HFFc6 (cell line): ENCODE results near the gene CYTH3. TPM values are rescaled to one million over a fixed set of nuclear protein-coding genes. Genes with fewer than 3 reads are reported as not detected.

ENCODE experiments used
- DNase-seq: peaks from one replicate; pipeline ENCODE4 v3.0.0-alpha.2; 2018
- H3K27ac Mint-ChIP-seq: 2 replicates; pipeline ENCODE4 v1.8.0; 2020; ENCODE audit warnings: mild to moderate bottlenecking, mixed read lengths
- H3K27me3 Mint-ChIP-seq: 2 replicates; pipeline ENCODE4 v1.8.0; 2021; ENCODE audit warnings: mild to moderate bottlenecking, moderate library complexity, mixed read lengths; ENCODE audit not compliant: insufficient read depth
- H3K36me3 Mint-ChIP-seq: 2 replicates; pipeline ENCODE4 v1.8.0; 2021; ENCODE audit warnings: low read depth, mixed read lengths
- H3K4me1 Mint-ChIP-seq: 2 replicates; pipeline ENCODE4 v1.8.0; 2020; ENCODE audit warnings: low read depth, mixed read lengths
- H3K4me3 Mint-ChIP-seq: 2 replicates; pipeline ENCODE4 v1.8.0; 2020; ENCODE audit warnings: mild to moderate bottlenecking, moderate library complexity, mixed read lengths
- H3K9me3 Mint-ChIP-seq: 2 replicates; pipeline ENCODE4 v1.8.0; 2020; ENCODE audit warnings: mild to moderate bottlenecking, mixed read lengths
- total RNA-seq, 6 experiments: library from RNA; stranded (reverse); fragmentation: NEBNext Ultra II Directional; extraction: Animal tissue kit (Norgen Biotek cat#: 25700); gene quantifications; 2 replicates in 1 of 6; 3 replicates in 5 of 6; pipeline ENCODE4 v1.2.3, GENCODE V29; 2021
- TF ChIP-seq, protein P1 (sequence below): fragments of 200-600 bp; sonication (generic); IDR thresholded peaks from 2 replicates; pipeline ENCODE4 v1.5.0; 2021; ENCODE audit warnings: antibody characterized with exemption, mild to moderate bottlenecking

Gene CYTH3
- total RNA-seq, 6 experiments from 2014 or later = 38.6 to 53.6 (median 47.9) TPM

DNA sequence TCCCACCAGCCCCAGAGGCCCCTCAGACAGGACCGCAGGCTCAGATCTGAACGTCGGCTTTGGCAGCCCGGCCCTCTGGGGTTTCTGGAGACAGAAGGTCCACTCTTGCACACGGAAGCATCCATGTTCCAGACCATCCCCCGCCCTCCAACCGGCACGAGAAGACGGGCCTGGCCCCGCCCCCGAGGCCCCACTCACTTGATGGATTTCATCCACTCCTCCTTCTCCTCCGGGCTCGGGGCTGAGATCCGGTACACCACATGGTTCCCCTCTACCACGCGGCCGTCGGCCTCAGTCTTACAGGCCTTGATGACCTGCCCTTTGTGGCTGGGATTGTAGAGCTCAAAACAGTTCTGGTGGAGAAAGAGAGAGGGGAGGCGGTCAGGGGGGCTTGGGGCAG, 107.3 kb downstream of the CYTH3 start:
- H3K27ac Mint-ChIP-seq = no peak overlapping the region
- H3K27me3 Mint-ChIP-seq = peaks cover 4% of the 10 kb centered on the region
- TF ChIP-seq, protein P1, sequence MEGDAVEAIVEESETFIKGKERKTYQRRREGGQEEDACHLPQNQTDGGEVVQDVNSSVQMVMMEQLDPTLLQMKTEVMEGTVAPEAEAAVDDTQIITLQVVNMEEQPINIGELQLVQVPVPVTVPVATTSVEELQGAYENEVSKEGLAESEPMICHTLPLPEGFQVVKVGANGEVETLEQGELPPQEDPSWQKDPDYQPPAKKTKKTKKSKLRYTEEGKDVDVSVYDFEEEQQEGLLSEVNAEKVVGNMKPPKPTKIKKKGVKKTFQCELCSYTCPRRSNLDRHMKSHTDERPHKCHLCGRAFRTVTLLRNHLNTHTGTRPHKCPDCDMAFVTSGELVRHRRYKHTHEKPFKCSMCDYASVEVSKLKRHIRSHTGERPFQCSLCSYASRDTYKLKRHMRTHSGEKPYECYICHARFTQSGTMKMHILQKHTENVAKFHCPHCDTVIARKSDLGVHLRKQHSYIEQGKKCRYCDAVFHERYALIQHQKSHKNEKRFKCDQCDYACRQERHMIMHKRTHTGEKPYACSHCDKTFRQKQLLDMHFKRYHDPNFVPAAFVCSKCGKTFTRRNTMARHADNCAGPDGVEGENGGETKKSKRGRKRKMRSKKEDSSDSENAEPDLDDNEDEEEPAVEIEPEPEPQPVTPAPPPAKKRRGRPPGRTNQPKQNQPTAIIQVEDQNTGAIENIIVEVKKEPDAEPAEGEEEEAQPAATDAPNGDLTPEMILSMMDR = no peak
- H3K4me1 Mint-ChIP-seq = peaks cover 17% of the 10 kb centered on the region
- peaks cover 15% of the 10 kb centered on the region for H3K36me3 Mint-ChIP-seq
- DNase-seq = no peak
- no peaks in the 10 kb centered on the region for H3K9me3 Mint-ChIP-seq
- H3K4me3 Mint-ChIP-seq = no peak overlapping the region

DNA sequence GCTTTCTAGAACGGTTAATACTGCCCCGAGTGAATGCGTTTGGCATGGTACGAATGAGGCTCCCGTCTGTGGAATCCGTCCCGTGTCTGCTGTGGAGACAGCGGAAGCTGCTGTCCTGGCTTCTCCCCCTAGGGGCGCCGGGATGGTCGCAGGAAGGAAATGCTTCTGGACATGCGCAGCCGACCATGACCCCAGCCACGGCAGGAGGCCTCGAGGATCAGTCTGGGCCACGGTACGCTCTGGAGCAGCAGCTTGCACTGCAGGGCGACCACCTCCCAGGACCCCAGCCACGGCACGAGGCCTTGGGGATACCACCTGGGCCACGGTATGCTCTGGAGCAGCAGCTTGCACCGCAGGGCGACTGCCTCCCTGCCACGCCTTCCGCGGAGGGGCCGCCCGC, 107.9 kb downstream of the CYTH3 start:
- Mint-ChIP-seq H3K27me3 (peaks cover 7% of the 10 kb centered on the region), H3K4me1 (peaks cover 20% of the 10 kb centered on the region), H3K9me3 (no peaks in the 10 kb centered on the region), H3K27ac (no peak overlapping the region), H3K36me3 (peaks cover 10% of the 10 kb centered on the region), H3K4me3 (no peak overlapping the region)
- DNase-seq = no peak
- TF ChIP-seq, protein P1 = peak; percentile 39; the same call in 1 of the 2 replicates

DNA sequence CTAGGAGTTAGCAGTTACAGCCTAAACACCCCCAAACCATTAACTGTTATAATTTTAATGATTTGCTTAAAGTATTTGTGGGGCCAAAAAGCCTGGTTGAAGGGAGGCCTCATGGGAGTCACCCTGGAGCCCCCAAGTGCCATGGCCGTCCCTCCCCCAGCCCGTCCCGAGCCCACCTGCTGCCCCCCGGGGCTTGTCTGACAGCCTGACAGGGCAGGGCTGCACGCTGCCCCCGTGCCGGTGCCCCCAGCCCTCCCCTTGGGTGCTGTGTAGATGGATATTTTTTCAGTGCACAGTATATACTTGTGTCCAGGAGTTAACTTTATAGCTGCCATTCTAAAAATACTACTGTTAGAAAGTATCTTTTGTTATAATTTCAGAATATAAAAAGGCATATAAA, 108.4 kb downstream of the CYTH3 start:
- Mint-ChIP-seq H3K4me1 (peaks cover 20% of the 10 kb centered on the region), H3K4me3 (no peak overlapping the region), H3K9me3 (no peaks in the 10 kb centered on the region), H3K36me3 (peaks cover 9% of the 10 kb centered on the region; the same call in 1 of the 2 replicates), H3K27me3 (peaks cover 10% of the 10 kb centered on the region), H3K27ac (no peak overlapping the region)
- no peak for DNase-seq
- TF ChIP-seq, protein P1 = no peak

DNA sequence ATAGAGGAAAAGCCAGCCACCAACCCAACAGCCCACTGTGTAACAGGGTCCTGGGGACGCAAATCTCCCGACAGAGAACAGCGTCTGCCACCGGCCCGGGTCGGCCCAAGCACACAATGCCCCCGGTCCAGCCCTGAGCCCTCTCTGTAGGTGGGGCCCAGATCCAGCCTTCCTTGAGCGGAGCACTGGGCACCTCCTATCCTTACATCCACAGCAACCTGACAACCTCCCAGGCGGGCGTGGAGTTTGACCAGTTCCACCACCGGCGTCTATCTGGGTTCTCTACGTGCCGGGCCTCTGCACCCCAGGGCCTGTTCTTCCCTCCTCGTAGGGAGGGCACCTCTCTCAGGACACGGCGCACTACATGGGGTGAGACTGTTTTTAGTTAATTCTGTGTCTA, 109.0 kb downstream of the CYTH3 start:
- no peak overlapping the region for H3K27ac Mint-ChIP-seq
- H3K27me3 Mint-ChIP-seq = peaks cover 12% of the 10 kb centered on the region
- H3K4me1 Mint-ChIP-seq = peaks cover 20% of the 10 kb centered on the region
- DNase-seq = no peak
- peaks cover 9% of the 10 kb centered on the region; the same call in 1 of the 2 replicates for H3K36me3 Mint-ChIP-seq
- H3K9me3 Mint-ChIP-seq = no peaks in the 10 kb centered on the region
- TF ChIP-seq, protein P1 = no peak
- no peak overlapping the region for H3K4me3 Mint-ChIP-seq

DNA sequence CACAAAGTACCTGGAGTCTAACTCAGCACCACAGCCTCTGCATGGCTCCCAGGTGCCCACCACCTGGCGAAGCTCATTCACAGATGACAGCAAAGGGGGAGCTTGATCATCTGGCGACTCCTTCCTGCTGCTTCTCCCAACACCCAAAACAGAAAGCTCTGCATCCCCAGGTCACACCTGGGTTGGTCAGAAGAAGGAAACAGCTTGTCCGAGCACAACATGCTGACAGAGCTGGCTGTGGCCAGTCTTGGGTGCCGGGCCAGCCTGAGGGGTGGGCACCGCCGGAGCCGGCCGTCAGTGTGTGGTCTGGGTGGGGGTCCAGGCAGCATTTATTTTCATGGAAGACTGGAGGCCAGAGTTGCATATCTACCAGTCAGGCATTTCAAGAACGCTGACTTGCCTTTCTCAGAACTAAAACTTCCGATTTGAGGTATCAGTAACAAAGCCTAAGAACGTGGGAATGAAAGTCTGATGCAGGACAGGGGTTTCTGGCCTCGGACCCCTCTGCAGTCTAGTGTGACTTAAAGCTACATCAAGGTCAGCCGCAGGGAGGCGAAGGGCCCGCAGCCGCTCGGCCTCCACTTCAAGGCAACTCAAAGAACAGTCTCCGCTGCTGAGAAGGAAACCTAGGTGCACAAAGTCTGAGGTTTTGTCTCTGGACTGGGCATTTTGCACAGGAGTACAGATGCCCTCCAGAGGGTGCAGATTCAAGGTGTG, 109.6 kb downstream of the CYTH3 start:
- Mint-ChIP-seq H3K4me3 (no peak overlapping the region), H3K4me1 (peaks cover 20% of the 10 kb centered on the region), H3K27ac (no peak overlapping the region), H3K27me3 (peaks cover 12% of the 10 kb centered on the region), H3K9me3 (no peaks in the 10 kb centered on the region), H3K36me3 (peaks cover 9% of the 10 kb centered on the region; the same call in 1 of the 2 replicates)
- TF ChIP-seq, protein P1 = no peak
- DNase-seq = no peak
